ENCODE measurements around the gene SLC6A6.

SLC6A6 gene

DNA sequence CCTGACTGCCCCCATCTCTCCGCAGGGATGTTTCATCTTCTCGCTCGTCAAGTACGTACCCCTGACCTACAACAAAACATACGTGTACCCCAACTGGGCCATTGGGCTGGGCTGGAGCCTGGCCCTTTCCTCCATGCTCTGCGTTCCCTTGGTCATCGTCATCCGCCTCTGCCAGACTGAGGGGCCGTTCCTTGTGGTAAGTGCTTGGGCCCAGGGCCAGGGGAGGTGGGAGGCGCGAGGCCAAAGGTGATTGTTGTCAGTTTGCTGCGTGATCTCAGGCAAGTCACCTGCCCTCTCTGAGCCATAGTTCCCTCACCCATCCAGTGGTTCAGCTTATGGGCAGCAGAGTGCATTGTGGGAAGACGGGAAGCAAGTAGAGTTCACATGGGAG lies 79.2 kb downstream of the SLC6A6 start:
- no peak overlapping the region for H3K9ac ChIP-seq (ENCODE audit: low read length)
- H2AK5ac ChIP-seq (ENCODE audit: low read length): no peak overlapping the region
- no peak overlapping the region for H4K91ac ChIP-seq (ENCODE audit: low read depth, low read length)
- WGBS (ENCODE audit: extremely low coverage, insufficient coverage, insufficient read length): no CpG with 5 or more reads among the region's 13 CpGs
- peaks cover 9% of the 10 kb centered on the region for H3K9me3 ChIP-seq (ENCODE audit: insufficient read depth, low read depth, low read length)
- H3K4me3 ChIP-seq (ENCODE audit: low read depth, low read length): no peak overlapping the region
- no peak overlapping the region for H2BK5ac ChIP-seq (ENCODE audit: low read depth, low read length, poor library complexity)
- no peak overlapping the region for H3K4ac ChIP-seq (ENCODE audit: low read depth, low read length)
- H2AFZ ChIP-seq (ENCODE audit: insufficient read depth, low read length, poor library complexity): no peak overlapping the region
- no peak overlapping the region for H3K23ac ChIP-seq (ENCODE audit: low read length)
- H3K27ac ChIP-seq (ENCODE audit: low read depth, low read length): no peak overlapping the region
- no peak overlapping the region for H4K8ac ChIP-seq (ENCODE audit: low read depth, low read length)
- H3K27me3 ChIP-seq (ENCODE audit: insufficient read depth, low read length): no peaks in the 10 kb centered on the region
- H3K4me2 ChIP-seq (ENCODE audit: low read length): no peak overlapping the region
- no peak overlapping the region for H3K14ac ChIP-seq (ENCODE audit: low read length)
- no peak overlapping the region for H3K18ac ChIP-seq (ENCODE audit: low read length)
- H3K79me2 ChIP-seq (ENCODE audit: control insufficient read depth, insufficient read depth, low read length, poor library complexity): no peaks in the 10 kb centered on the region
- H2BK12ac ChIP-seq (ENCODE audit: low read length): no peak overlapping the region
- H2BK120ac ChIP-seq (ENCODE audit: insufficient read depth, low read length, poor library complexity): no peak overlapping the region
- peaks cover 4 to 5% of the 10 kb centered on the region in 2 experiments for H3K4me1 ChIP-seq (ENCODE audit: control insufficient read depth in 1 of 2, insufficient read depth in 2 of 2, low read length in 2 of 2)
- H3K79me1 ChIP-seq (ENCODE audit: low read length): no peaks in the 10 kb centered on the region
- DNase-seq: no peak
- H3K36me3 ChIP-seq (ENCODE audit: control insufficient read depth in 1 of 2, insufficient read depth in 2 of 2, low read length in 2 of 2): peaks cover 70 to 79% of the 10 kb centered on the region in 2 experiments
- H4K12ac ChIP-seq (ENCODE audit: low read depth, low read length): no peak overlapping the region

- Histone ChIP-seq H2BK120ac (ENCODE audit: insufficient read depth, low read length, poor library complexity) (no peak overlapping the region), H3K27me3 (ENCODE audit: insufficient read depth, low read length) (no peaks in the 10 kb centered on the region), H3K4me1 (ENCODE audit: control insufficient read depth in 1 of 2, insufficient read depth in 2 of 2, low read length in 2 of 2) (peaks cover 4 to 5% of the 10 kb centered on the region in 2 experiments), H3K79me1 (ENCODE audit: low read length) (no peaks in the 10 kb centered on the region), H3K36me3 (ENCODE audit: control insufficient read depth in 1 of 2, insufficient read depth in 2 of 2, low read length in 2 of 2) (peaks cover 68 to 78% of the 10 kb centered on the region in 2 experiments), H3K14ac (ENCODE audit: low read length) (no peak overlapping the region), H3K18ac (ENCODE audit: low read length) (no peak overlapping the region), H2AFZ (ENCODE audit: insufficient read depth, low read length, poor library complexity) (no peak overlapping the region), H2BK12ac (ENCODE audit: low read length) (no peak overlapping the region), H3K23ac (ENCODE audit: low read length) (no peak overlapping the region), H3K79me2 (ENCODE audit: control insufficient read depth, insufficient read depth, low read length, poor library complexity) (no peaks in the 10 kb centered on the region), H2AK5ac (ENCODE audit: low read length) (no peak overlapping the region), H3K4me2 (ENCODE audit: low read length) (no peak overlapping the region), H3K4me3 (ENCODE audit: low read depth, low read length) (no peak overlapping the region), H4K91ac (ENCODE audit: low read depth, low read length) (no peak overlapping the region), H4K8ac (ENCODE audit: low read depth, low read length) (no peak overlapping the region), H3K9ac (ENCODE audit: low read length) (no peak overlapping the region), H2BK5ac (ENCODE audit: low read depth, low read length, poor library complexity) (no peak overlapping the region), H4K12ac (ENCODE audit: low read depth, low read length) (no peak overlapping the region), H3K9me3 (ENCODE audit: insufficient read depth, low read depth, low read length) (peaks cover 7% of the 10 kb centered on the region), H3K4ac (ENCODE audit: low read depth, low read length) (no peak overlapping the region), H3K27ac (ENCODE audit: low read depth, low read length) (no peak overlapping the region)
- DNase-seq: no peak
- no CpG with 5 or more reads among the region's 2 CpGs for WGBS (ENCODE audit: extremely low coverage, insufficient coverage, insufficient read length)
Measured at GRCh38 chr3:14482271-14482721, 79.9 kb downstream of the SLC6A6 start.

GRCh38 chr3:14483286-14483685 lies 80.9 kb downstream of the SLC6A6 start:
- Histone ChIP-seq H3K36me3 (ENCODE audit: control insufficient read depth in 1 of 2, insufficient read depth in 2 of 2, low read length in 2 of 2) (peaks cover 69 to 80% of the 10 kb centered on the region in 2 experiments), H2BK12ac (ENCODE audit: low read length) (no peak overlapping the region), H3K14ac (ENCODE audit: low read length) (no peak overlapping the region), H3K79me1 (ENCODE audit: low read length) (no peaks in the 10 kb centered on the region), H3K4me3 (ENCODE audit: low read depth, low read length) (no peak overlapping the region), H3K79me2 (ENCODE audit: control insufficient read depth, insufficient read depth, low read length, poor library complexity) (no peaks in the 10 kb centered on the region), H3K18ac (ENCODE audit: low read length) (no peak overlapping the region), H4K8ac (ENCODE audit: low read depth, low read length) (no peak overlapping the region), H2BK5ac (ENCODE audit: low read depth, low read length, poor library complexity) (no peak overlapping the region), H2AK5ac (ENCODE audit: low read length) (no peak overlapping the region), H2AFZ (ENCODE audit: insufficient read depth, low read length, poor library complexity) (no peak overlapping the region), H4K12ac (ENCODE audit: low read depth, low read length) (no peak overlapping the region), H2BK120ac (ENCODE audit: insufficient read depth, low read length, poor library complexity) (no peak overlapping the region), H3K4ac (ENCODE audit: low read depth, low read length) (no peak overlapping the region), H3K9me3 (ENCODE audit: insufficient read depth, low read depth, low read length) (peaks cover 5% of the 10 kb centered on the region), H4K91ac (ENCODE audit: low read depth, low read length) (no peak overlapping the region), H3K9ac (ENCODE audit: low read length) (no peak overlapping the region), H3K27ac (ENCODE audit: low read depth, low read length) (no peak overlapping the region), H3K4me1 (ENCODE audit: control insufficient read depth in 1 of 2, insufficient read depth in 2 of 2, low read length in 2 of 2) (peaks cover 4 to 5% of the 10 kb centered on the region in 2 experiments), H3K27me3 (ENCODE audit: insufficient read depth, low read length) (no peaks in the 10 kb centered on the region), H3K23ac (ENCODE audit: low read length) (no peak overlapping the region), H3K4me2 (ENCODE audit: low read length) (no peak overlapping the region)
- WGBS (ENCODE audit: extremely low coverage, insufficient coverage, insufficient read length): no CpG with 5 or more reads among the region's 1 CpG
- no peak for DNase-seq

DNA sequence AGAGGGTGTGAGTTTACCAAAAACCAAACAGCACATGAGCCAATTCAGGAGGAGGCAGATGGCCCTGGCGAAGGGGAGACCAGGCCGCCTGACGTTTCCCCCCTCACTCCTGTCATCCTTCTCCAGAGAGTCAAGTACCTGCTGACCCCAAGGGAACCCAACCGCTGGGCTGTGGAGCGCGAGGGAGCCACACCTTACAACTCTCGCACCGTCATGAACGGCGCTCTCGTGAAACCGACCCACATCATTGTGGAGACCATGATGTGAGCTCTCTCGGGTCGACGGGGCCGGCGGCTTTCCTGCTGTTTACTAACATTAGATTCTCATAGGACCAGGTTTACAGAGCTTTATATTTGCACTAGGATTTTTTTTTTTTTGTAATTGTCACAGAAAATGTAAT lies 82.3 kb downstream of the SLC6A6 start:
- Histone ChIP-seq H3K23ac (ENCODE audit: low read length) (no peak overlapping the region), H3K4me3 (ENCODE audit: low read depth, low read length) (no peak overlapping the region), H2AK5ac (ENCODE audit: low read length) (no peak overlapping the region), H3K14ac (ENCODE audit: low read length) (no peak overlapping the region), H4K12ac (ENCODE audit: low read depth, low read length) (no peak overlapping the region), H3K4ac (ENCODE audit: low read depth, low read length) (no peak overlapping the region), H3K27me3 (ENCODE audit: insufficient read depth, low read length) (no peaks in the 10 kb centered on the region), H3K36me3 (ENCODE audit: control insufficient read depth in 1 of 2, insufficient read depth in 2 of 2, low read length in 2 of 2) (peaks cover 69 to 73% of the 10 kb centered on the region in 2 experiments), H3K79me1 (ENCODE audit: low read length) (no peaks in the 10 kb centered on the region), H2BK5ac (ENCODE audit: low read depth, low read length, poor library complexity) (no peak overlapping the region), H3K79me2 (ENCODE audit: control insufficient read depth, insufficient read depth, low read length, poor library complexity) (no peaks in the 10 kb centered on the region), H3K4me1 (ENCODE audit: control insufficient read depth in 1 of 2, insufficient read depth in 2 of 2, low read length in 2 of 2) (peaks cover 2% of the 10 kb centered on the region in 2 experiments), H3K9me3 (ENCODE audit: insufficient read depth, low read depth, low read length) (peaks cover 5% of the 10 kb centered on the region), H3K4me2 (ENCODE audit: low read length) (no peak overlapping the region), H3K9ac (ENCODE audit: low read length) (no peak overlapping the region), H3K27ac (ENCODE audit: low read depth, low read length) (no peak overlapping the region), H2BK120ac (ENCODE audit: insufficient read depth, low read length, poor library complexity) (no peak overlapping the region), H2BK12ac (ENCODE audit: low read length) (no peak overlapping the region), H4K8ac (ENCODE audit: low read depth, low read length) (no peak overlapping the region), H4K91ac (ENCODE audit: low read depth, low read length) (no peak overlapping the region), H3K18ac (ENCODE audit: low read length) (no peak overlapping the region), H2AFZ (ENCODE audit: insufficient read depth, low read length, poor library complexity) (no peak overlapping the region)
- WGBS (ENCODE audit: extremely low coverage, insufficient coverage, insufficient read length): no CpG with 5 or more reads among the region's 17 CpGs
- no peak for DNase-seq
